ENCODE results near the gene INTS13. TPM values are rescaled to one million over a fixed set of nuclear protein-coding genes. Genes with fewer than 3 reads are reported as not detected.

INTS13 gene
- polyA plus RNA-seq, 1 donor (not counting 4 experiments of a cell fraction or from before 2014, with no cell fraction given): 38.7 TPM

DNA sequence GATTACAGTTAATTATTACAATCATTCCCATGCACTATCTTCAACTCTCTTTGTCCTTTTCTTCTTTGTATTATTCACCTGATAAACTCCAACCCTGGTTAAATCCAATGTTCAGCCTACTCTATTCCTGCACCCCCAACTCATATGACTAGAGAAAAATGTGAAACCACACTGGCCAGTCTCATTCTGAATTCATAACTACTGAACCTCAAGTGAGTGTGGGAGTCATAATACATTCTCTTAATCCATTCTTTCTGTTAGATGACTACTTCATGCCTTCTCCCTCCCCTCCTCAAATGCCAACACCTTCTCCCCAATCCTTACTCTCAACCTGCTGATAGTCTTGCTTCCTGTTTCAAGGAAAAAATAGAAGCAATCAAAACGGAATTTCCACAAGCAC, 82.4 kb downstream of the INTS13 start:
- Histone ChIP-seq H3K9me3 (ENCODE audit: control insufficient read depth, low read depth, low read length) (no peaks in the 10 kb centered on the region), H3K79me2 (ENCODE audit: control insufficient read depth, insufficient read depth, low read length) (no peaks in the 10 kb centered on the region), H3K4me2 (ENCODE audit: control insufficient read depth, extremely low read depth, insufficient read depth, low read depth, low read length) (no peak overlapping the region), H3K27ac (ENCODE audit: control insufficient read depth, insufficient read depth, low read length) (no peak overlapping the region), H3K9ac (ENCODE audit: control insufficient read depth, extremely low read depth, insufficient read depth, low read length) (no peak overlapping the region), H2AFZ (ENCODE audit: control insufficient read depth, low read length) (no peak overlapping the region), H3K4me1 (ENCODE audit: control insufficient read depth, extremely low read depth, insufficient read depth, low read length) (no peaks in the 10 kb centered on the region), H4K20me1 (ENCODE audit: control insufficient read depth, extremely low read depth, insufficient read depth, low read length) (no peaks in the 10 kb centered on the region), H3K9me1 (ENCODE audit: control insufficient read depth, extremely low read depth, insufficient read depth, low read length) (no peaks in the 10 kb centered on the region), H3K4me3 (ENCODE audit: control insufficient read depth in 2 of 3, extremely low read depth in 1 of 3, insufficient read depth in 2 of 3, low read depth in 1 of 3, low read length in 3 of 3) (no peak overlapping the region), H3K36me3 (ENCODE audit: control insufficient read depth in 2 of 2, extremely low read depth in 1 of 2, insufficient read depth in 2 of 2, low read length in 2 of 2) (no peaks in the 10 kb centered on the region), H3K27me3 (ENCODE audit: control insufficient read depth, extremely low read depth, insufficient read depth, low read length) (no peaks in the 10 kb centered on the region)
- no peak for DNase-seq (ENCODE audit: low read depth, low spot score)
- FAIRE-seq: no peak
- TF ChIP-seq, protein P1, sequence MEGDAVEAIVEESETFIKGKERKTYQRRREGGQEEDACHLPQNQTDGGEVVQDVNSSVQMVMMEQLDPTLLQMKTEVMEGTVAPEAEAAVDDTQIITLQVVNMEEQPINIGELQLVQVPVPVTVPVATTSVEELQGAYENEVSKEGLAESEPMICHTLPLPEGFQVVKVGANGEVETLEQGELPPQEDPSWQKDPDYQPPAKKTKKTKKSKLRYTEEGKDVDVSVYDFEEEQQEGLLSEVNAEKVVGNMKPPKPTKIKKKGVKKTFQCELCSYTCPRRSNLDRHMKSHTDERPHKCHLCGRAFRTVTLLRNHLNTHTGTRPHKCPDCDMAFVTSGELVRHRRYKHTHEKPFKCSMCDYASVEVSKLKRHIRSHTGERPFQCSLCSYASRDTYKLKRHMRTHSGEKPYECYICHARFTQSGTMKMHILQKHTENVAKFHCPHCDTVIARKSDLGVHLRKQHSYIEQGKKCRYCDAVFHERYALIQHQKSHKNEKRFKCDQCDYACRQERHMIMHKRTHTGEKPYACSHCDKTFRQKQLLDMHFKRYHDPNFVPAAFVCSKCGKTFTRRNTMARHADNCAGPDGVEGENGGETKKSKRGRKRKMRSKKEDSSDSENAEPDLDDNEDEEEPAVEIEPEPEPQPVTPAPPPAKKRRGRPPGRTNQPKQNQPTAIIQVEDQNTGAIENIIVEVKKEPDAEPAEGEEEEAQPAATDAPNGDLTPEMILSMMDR (optimal IDR thresholded peaks at IDR 0.05 in 1 of 3, IDR thresholded peaks at IDR 0.05 in 1 of 3, conservative IDR thresholded peaks at IDR 0.05 in 1 of 3; ENCODE audit: extremely low read depth in 1 of 3, insufficient read depth in 2 of 3, low read length in 3 of 3): no peak
- no peak for TF ChIP-seq EZH2 (IDR thresholded peaks at IDR 0.05; ENCODE audit: low read length)
- dilution Hi-C loops (cut with MboI; ENCODE audit: extremely low pct_ligation_motif_present, low sequenced_read_pairs): no loop called here

Other genes with a start within 250 kb of the INTS13 start
- 6.3 to 7.6 TPM (median 7.3 TPM) in 3 replicates for gene ITPR2, start 104.8 kb downstream of the INTS13 start, polyA plus RNA-seq
- 17.6 to 34.9 TPM (median 21.4 TPM) in 3 replicates for gene FGFR1OP2, start 489 bp upstream of the INTS13 start, polyA plus RNA-seq
- gene TM7SF3, start 76.4 kb upstream of the INTS13 start, polyA plus RNA-seq: 228 to 461 TPM (median 407 TPM) in 3 replicates
- 33.5 to 78.9 TPM (median 70.3 TPM) in 3 replicates for gene MED21, start 84.6 kb upstream of the INTS13 start, polyA plus RNA-seq
- gene C12orf71, start 144.6 kb upstream of the INTS13 start, polyA plus RNA-seq: not detected in 3 replicates

Data from keratinocyte (primary cell).